RCC 7860 (cell line): ENCODE data around the gene NPR3.

Experiments
- DNase-seq: peaks from one replicate; pipeline ENCODE4 v3.0.0-alpha.2; 2015; ENCODE audit warnings: low spot score
- FAIRE-seq: peaks from 2 replicates; lab custom pipeline; 2012; peaks lifted over from hg19 to GRCh38; lab: Jason Lieb, UNC

Gene NPR3

DNA sequence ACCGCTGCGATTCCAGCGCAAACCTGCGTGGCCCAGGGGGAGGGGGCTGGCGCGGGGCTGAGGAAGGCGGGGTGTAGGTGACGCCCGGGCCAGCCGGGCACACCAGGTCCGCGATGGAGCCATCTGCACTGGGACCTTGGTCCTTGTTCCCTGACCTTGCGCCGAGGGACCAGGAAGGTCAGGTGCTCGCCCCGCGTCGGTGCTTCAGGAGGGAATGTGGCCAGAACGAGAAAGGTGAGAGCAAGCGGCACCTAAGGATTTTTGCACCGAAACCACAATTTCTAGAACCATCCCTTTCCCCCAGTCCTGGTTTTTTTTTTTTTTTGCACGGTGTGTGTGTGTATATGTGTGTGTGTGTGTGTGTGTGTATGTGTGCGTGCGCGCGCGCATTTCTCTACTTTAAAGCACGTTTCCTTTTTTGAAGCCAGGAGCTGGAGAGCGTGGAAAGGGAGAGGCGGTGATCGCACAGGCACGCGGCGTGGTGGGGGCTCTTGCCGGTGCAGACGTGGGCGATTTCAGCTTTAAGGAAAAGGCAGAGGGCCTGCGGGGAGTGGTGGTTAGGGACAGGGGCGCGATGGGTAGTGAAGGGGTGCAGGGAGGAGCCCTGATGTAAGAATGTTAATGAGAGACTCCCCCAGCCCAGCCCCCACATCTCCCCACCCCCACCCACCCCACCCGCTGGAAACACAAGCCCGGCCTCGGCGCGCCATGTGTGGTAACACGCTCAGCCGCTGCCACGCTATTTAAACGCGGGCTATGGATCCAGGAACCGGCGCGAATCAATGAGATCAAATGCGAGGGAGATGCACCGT lies at the start of gene NPR3:
TSS of gene NPR3 (plus strand) at position 772 of the 812 bp plus-strand sequence. CDS start 456 bp downstream, outside the sequence.
- no peak for DNase-seq
- FAIRE-seq = no peak

DNA sequence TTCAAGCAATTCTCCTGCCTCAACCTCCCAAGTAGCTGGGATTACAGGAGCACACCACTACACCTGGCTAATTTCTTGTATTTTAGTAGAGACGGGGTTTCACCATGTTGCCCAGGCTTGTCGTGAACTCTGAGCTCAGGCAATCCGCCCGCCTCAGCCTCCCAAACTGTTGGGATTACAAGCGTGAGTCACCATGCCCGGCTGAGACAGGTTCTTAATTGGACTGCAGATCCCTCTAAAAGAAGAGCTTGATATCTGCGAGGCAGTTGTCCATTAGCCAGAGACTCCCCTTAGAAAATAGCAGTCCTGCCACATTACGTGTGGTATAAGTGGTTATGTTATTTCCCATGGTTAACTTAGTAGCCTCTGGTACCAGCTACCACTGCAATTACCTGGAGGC lies 46.6 kb upstream of the NPR3 start:
- DNase-seq = no peak
- FAIRE-seq = no peak

GRCh38 chr5:32668552-32668951 lies 42.6 kb upstream of the NPR3 start:
- FAIRE-seq = no peak
- no peak for DNase-seq

DNA sequence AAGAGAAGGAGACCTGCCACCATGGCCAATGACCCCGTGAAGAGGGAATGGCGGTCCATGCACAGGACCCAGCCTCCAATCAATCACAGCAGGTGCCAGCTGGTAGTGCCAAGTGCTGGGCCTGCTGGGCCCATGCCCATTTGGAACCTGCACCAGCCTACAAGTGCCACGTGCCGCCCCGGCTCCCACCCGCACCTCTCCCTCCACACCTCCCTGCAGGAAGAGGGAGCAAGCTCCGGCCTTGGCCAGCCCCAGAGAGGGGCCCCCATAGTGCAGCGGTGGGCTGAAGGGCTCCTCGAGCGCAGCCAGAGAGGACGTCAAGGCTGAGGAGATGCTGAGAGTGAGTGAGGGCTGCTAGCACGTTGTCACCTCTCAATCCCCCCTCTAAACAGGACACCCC lies 37.8 kb upstream of the NPR3 start:
- FAIRE-seq (no peak), DNase-seq (no peak)

DNA sequence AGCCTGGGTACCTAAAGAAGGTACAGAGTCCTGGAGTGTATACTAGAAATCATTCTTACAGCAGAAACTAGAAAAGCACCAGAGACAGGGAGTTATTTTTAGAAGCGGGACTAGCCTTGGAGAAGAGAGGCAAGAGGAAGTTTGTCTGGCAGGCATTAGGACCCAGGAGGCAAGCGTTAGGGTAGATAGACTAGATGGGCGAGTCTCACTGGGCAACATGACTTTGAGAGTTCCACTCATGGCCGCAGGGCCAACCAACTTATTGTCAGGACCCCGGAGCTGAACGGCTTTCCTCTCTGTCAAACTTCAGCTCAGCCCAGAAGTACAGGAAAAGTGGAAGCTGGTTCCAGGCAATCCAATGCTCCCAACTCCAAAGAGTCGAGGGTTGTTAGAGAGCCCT lies 34.1 kb upstream of the NPR3 start:
- no peak for FAIRE-seq
- DNase-seq = no peak

DNA sequence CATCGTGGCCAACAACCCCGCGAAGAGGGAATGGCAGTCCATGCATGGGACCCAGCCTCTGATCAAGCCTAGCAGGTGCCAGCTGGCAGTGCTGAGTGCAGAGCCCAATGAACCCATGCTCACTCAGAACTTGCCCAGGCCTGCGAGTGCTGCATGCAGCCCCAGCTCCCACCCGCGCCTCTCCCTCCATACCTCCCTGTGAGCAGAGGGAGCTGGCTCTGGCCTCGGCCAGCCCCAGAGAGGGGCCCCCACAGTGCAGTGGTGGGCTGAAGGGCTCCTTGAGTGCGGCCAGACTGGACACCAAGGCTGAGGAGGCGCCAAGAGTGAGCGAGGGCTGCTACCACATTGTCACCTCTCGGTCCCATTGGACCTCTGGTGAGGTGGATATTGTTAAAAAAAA lies 32.6 kb upstream of the NPR3 start:
- FAIRE-seq = no peak
- no peak for DNase-seq

DNA sequence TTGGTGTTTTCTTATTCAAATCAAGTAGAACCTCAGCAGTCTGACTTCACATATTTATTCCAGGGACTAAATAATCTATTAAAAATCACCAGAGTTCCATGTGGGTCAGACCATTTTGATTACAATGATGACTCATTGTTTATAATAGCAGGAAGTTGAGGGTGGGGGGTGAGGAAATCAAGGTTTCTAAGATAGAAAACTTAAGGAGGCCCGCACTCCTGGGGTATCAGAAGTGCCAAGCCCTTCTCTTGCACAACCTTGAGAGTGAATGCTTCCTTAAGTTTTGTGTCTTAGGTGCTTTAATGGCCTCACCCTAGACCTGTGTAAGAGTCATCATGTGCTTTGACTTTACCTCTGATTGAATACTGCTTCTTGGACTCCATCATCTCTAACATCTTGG lies 31.9 kb upstream of the NPR3 start:
- DNase-seq (no peak), FAIRE-seq (no peak)

DNA sequence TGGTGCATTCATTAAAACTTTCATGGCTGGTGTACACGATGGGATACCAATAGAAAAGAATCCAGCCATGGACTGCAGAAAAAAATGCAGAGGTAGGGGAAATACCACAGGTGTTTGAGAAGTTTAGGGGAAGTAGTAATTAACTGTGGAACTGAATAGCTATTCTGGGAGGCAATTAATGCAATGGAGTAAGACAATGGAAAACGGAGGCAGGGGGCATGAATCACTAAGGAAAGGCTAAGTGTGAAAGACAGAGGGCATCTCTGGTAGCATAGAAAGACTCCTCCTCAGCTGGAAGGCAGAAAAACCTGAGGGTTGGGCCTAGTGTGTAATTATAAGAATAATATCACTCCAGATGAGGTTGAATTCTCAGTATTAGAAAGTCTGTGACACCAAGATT lies 30.9 kb upstream of the NPR3 start:
- no peak for FAIRE-seq
- DNase-seq = no peak

DNA sequence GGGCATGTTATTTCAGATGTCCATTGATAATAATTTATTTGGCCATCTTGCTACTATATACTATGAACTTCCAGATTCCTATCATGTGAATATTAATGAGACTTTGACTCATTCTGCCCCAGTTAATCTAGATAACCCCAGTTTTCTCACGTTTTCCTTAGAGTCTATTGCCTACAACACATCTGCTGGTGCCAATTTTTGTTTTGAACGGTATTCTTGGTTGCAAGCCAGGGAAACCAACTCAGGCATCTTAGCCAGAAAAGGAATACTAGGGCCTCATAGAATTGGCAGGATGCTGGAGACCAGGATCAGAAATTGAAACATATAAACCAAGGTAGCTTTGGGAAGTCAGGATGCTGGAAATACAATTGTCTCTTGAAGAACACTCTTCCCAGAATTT lies 28.0 kb upstream of the NPR3 start:
- FAIRE-seq = no peak

DNA sequence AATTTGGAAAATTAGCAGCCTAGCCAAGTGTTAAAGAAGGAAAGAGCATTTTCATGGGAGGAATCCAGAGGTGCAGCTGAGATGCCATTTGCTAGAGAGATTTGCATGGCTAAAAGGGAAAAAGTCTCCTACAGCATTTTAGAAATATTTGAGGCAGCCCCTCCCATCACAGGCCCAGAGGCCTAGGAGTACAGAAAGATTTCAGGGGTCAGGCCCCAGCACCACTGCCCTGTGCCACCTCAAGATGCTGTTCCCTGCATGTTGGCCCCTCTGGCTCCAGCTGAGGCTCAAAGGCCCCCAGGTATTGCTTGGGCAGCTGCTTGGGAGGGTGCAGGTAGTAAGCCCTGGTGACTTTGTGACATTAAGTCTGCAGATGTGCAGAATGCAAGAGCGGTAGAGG lies 26.9 kb upstream of the NPR3 start:
- DNase-seq = no peak
- FAIRE-seq = no peak

More for the DNA sequence above, 28.0 kb upstream of the NPR3 start:
- DNase-seq = no peak

- no peak for DNase-seq
- no peak for FAIRE-seq
Observed at GRCh38 chr5:32686799-32687498, 24.2 kb upstream of the NPR3 start.

GRCh38 chr5:32687499-32687831 lies 23.7 kb upstream of the NPR3 start:
- FAIRE-seq (peak; percentile 5), DNase-seq (no peak)

DNA sequence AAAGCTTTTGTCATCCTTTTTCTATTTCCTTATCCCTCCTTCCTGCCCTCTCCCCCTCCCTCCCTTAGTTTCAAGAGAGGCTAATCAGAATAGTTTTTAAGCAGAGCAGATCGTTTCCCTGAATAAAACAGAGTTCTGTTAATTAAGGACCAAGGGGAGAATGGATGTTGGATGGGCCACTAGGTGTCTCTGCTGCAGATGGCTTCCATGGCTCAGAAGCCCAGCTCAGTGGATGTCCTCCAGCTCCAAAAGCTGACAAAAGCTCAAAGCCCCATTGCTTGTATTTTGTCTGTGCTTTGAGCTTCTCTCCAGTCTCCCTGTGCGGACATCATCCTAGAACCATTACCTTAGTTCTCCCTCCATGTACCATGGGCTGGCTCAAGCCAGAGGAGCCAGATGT lies 21.0 kb upstream of the NPR3 start:
- no peak for FAIRE-seq
- DNase-seq = no peak

- FAIRE-seq (no peak), DNase-seq (no peak)
Observed at GRCh38 chr5:32690666-32691065, 20.5 kb upstream of the NPR3 start.

DNA sequence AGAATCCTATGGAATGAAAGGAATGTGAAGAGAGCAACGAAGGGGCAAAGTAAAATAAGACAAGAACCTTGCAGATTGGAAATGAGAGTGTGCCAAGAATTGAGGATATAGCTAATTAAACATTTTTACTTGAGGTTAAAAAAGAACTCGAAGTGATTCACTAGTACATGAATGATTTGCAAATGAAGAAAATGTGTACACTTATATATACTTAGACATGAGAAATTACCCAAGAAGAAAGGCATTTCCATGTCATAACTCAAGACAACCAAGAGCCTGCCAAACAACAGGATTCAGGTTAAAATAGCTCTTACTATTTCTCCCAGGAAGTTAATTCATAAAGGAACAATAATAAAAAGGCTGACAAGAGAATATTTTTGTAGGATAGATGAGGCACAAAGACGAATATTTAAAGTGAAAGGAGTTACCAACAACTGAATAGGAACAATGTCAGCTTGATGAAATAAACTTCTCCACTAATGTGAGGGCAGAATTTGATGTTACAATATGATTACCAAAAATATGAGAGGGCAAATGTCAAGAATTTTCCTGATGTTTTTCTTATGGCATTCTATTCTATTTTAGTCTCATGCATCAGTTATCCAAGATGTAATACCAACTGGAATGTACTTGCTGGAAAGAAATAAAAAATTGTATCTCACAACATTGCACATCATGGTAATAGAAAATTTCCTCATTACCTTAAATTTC lies 18.9 kb upstream of the NPR3 start:
- no peak for FAIRE-seq
- DNase-seq = no peak

GRCh38 chr5:32703957-32704356 lies 7.2 kb upstream of the NPR3 start:
- no peak for FAIRE-seq
- DNase-seq = no peak

GRCh38 chr5:32707418-32707997 lies 3.6 kb upstream of the NPR3 start:
- FAIRE-seq (peak; percentile 74), DNase-seq (peak; percentile 28)

DNA sequence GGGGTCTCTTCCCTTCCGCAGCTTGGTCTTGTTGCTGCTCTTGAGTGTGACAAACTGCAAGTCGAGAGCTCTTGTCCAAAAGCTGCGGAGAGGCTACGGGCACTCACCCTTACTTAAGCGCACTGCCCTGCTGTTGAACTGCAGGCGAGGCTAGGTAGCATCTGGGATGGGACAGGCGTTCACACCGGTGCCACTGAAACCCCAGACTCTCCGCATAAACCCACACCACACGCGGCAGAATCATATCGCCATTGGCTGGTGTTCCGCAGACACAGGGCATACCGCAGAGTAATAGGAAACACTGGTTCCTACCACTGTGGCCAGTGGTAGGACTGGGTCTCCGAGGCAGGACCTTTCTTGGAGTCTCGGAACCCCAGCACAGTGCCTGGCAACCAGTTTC lies 2.2 kb upstream of the NPR3 start:
- DNase-seq = no peak

DNA sequence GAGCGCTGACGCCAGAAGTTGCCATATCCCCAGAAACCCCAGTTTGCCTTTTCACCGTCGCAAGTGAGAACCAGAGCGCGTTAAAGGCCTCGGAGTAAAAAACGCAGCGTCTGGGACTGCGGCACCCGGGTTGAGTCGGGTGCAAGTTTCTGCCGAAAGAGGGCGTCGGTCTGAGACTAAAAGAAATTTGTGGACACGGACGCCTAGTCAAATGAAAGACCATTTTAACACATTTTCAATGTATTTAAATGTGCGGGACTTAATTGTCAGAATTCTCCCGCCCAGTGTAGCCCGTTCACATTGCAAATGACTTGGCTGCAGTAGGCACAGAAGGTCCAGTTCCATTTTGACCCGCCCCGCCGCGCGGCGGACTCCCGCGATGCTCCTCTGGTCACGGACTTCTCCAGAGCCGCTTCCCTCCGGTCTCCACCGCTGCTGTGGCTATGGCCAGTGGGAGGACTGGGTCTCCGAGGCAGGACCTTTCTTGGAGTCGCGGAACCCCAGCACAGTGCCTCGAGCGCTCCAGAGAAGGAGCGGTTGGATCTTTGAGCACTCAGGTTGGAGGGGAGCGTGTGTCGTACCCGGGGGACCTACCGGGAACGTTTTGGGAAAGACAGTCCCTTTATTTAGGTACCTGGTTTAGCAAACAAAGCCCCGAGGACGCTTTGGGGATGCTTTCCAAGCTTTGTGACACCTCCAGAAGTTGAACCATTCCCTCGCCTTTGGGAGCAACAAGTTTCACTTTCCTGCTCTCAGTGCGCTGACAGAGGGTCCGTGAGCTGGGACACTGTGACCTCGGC lies 1.2 kb upstream of the NPR3 start:
- peak; percentile 36 for DNase-seq
- FAIRE-seq = no peak

More for the DNA sequence above, 2.2 kb upstream of the NPR3 start:
- no peak for FAIRE-seq

DNA sequence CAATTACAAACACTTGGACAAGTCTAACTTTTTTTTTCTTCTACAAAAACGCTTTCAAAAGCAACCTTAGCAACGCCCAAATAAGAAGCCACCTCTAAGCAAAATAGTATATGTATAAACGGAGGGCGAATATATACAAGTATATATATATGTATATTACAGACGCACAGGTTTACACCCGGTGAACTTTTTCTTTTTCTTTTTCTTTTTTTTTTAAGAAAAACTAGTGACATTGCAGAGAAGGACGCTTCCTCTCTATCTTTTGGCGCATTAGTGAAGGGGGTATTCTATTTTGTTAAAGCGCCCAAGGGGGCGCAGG lies 200 bp downstream of the NPR3 start:
- no peak for FAIRE-seq
- no peak for DNase-seq
